IPS-11a (cell line): ENCODE measurements around the gene RASA4.
"Not testable (repeated sequence)": the region's sequence is repeated elsewhere in the genome, so short reads cannot be mapped to it uniquely, and the experiment has no call there.

Experiments
- H3K4me3 ChIP-seq: one replicate; pipeline ENCODE4 v1.5.1; 2013; ENCODE audit warnings: low read depth, low read length, control low read depth

Gene RASA4

DNA sequence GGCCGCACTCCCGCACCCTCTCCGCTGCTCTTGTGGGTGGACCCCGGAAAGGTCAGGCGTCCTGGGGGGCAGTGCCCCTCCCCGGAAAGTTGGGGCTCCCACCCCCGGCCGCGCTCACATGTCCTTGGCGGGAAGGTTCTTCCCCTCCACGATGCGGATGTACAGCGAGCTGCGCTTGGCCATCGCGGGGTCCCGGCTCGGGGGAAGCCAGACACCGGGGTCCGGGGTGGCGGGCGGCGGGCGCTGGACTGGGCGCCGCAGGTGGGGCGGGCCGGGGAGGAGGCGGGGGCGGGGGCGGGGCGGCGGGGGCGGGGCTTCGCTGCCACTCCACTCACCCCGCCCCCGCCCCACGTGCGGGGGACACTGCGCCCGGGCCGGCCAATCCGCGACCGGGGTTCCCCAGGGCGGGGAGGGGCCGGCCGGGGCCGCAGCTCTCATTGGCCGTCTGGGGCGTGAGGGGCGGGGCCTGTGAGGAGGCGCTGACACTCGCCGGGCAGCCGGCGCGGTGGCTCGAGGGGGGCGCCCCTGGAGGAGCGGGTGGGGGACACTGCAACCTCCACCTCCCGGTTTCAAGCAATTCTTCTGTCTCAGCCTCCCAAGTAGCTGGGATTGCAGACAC, at the start of gene RASA4:
Gene RASA4, minus strand, starts transcription at position 250 of the 619 bp plus-strand sequence. Its CDS starts 67 bp downstream, at position 183.
- not testable (repeated sequence) for H3K4me3 ChIP-seq

DNA sequence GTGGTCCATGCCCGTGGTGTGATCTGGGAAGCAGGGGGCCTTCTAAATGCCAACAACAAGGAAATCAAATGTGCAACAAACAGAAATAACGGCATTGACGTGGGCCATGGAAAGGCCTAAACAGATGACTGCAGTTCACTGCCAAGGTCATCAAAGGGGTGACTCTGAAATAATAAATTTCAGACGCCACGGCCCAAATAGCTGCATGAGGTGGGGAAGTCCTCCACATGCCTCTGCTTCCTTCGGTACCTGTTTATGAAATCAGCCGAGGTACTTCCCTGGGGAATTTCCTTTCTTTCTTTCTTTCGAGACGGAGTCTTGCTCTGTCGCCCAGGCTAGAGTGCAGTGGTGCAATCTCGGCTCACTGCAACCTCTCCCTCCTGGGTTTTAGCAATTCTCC, 48.2 kb upstream of the RASA4 start:
- H3K4me3 ChIP-seq: not testable (repeated sequence)

DNA sequence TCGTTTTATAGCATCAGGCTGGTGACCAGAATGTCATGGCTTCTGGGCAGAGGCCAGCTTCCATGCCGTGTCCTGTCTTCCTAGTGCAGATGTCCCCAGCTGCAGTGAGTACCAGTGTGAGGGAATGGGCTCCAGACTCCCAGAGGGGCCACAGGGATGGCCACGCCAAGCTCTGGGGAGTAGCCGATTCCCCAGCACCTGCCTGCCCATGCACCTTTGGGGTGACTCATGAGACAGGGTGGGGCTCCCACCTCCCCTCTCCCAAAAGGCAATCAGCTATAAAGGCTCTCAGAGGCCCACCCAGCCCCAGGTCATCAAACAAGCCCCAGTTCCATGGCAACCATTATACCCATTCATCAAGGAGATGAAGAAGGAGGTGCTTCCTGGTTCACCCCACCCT, 33.4 kb upstream of the RASA4 start, which contains the start of gene SPDYE2B:
Gene SPDYE2B, plus strand, starts transcription at position 396 of the 400 bp plus-strand sequence. CDS start 2,030 bp downstream, outside the sequence.
- not testable (repeated sequence) for H3K4me3 ChIP-seq

GRCh38 chr7:102647813-102648212, 31.3 kb upstream of the RASA4 start:
- H3K4me3 ChIP-seq: not testable (repeated sequence)

GRCh38 chr7:102643404-102643803, 26.8 kb upstream of the RASA4 start:
- not testable (repeated sequence) for H3K4me3 ChIP-seq

DNA sequence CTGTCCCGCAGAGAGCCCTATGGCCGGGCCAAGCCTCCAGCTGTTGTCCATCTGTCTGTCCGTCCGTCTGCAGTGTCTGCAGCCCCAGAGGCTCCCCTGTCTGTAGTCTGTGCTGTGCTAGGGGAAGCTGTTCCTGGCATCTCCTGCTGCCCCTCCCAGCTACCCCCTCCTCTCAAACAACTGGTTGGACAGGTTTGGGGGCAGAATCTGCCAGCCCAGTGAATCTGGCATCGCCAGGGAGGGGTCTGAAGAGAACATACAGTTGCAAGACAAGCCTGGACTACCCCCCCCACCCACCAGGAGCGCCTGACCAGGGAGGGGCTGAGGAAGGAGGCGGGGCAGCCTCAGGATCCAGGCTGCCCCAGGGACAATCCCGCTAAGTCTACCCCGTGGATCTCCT, 26.1 kb upstream of the RASA4 start, which contains the start of gene UPK3BL1:
Gene UPK3BL1, minus strand, starts transcription at position 101 of the 400 bp plus-strand sequence. Its CDS starts 50 bp downstream, at position 51.
- not testable (repeated sequence) for H3K4me3 ChIP-seq

DNA sequence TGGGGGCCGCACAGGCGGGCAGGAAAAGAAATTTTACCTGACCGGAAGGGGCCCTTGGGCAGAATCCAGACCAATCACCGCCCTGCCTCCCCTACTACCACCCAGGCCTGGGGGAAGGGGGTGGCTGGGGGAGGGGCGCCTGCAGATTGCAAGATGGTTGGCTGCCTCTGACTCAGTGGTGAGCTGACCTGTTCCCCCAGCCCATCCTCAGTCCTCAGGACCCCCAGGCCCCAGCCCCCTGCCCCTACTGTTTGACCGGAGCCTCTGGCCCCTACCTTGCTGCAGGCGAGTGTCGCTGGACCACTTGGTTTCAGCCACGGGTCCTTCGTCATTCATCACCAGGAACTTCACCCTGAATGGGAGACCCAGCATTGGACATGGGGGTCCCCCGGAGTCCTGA, 22.3 kb upstream of the RASA4 start:
- H3K4me3 ChIP-seq: not testable (repeated sequence)

DNA sequence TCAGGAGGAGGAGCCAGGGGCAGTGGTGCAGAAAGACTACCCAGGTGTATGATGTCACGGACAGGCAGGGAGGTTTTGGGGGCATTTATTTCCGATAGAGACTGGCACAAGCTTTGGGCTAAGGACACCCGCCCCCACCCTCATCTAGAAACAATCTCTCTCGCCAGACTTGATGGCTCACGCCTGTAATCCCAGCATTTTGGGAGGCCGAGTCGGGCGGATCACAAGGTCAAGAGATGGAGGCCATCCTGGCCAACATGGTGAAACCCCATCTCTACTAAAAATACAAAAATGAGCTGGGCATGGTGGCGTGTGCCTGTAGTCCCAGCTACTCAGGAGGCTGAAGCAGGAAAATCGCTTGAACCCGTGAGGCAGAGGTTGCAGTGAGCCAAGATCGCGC, 20.4 kb upstream of the RASA4 start:
- H3K4me3 ChIP-seq: not testable (repeated sequence)

- H3K4me3 ChIP-seq: not testable (repeated sequence)
These were observed 18.8 kb upstream of the RASA4 start for GRCh38 chr7:102635354-102635753.

DNA sequence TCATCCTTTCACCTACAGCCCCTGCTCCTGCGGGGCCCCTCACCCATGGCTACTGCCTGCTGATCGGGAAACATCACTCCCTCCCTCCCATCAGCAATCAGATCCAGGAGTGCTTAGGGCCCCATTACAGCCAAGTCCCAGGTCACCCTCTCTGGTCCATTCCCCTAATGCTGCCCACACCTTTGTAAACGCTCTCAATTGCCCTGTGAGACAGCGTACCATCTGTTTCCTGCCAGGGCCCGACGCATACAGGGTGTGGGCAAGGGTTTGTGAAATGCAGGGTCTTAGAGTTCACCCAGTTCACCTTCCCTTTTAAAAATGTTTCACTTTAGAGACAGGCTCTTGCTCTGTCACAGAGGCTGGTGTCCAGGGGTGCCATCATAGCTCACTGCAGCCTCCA, 17.7 kb upstream of the RASA4 start:
- not testable (repeated sequence) for H3K4me3 ChIP-seq

- not testable (repeated sequence) for H3K4me3 ChIP-seq
These were observed 14.1 kb upstream of the RASA4 start for GRCh38 chr7:102630622-102631021.

DNA sequence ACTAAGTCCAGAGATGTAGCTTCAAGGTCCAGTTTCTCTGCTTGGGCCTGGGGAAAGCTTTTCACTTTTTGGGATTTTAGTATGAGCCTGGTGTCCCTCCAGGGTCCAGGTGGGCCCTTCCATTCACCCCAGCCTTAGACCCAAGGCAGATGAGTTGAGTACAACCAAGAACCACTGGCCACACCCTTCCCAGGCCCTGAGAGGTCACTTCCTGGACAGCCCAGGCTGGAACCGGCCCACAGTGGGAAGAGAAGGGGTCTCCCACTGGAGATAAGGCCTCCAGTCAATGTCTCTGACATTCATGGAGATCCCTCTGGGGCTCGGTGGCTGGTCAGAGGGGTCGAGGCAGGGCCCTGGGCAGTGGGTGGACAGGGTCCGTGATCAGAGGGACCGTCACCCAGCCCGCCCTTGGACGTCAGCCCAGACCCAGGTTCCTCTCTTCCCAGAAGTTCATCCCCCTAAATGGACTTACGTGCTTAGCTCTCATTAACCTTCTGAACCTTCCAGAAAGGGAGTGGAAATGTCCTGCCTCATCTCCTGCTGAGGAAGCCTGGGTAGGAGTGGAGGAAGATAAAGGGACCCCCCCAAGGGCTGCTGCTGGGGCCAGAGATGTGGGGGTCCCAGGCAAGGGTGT, 10.8 kb upstream of the RASA4 start:
- H3K4me3 ChIP-seq: not testable (repeated sequence)

GRCh38 chr7:102618122-102618521, 1.6 kb upstream of the RASA4 start:
- H3K4me3 ChIP-seq: not testable (repeated sequence)

GRCh38 chr7:102615930-102616329, 626 bp downstream of the RASA4 start:
- H3K4me3 ChIP-seq: not testable (repeated sequence)

- H3K4me3 ChIP-seq: not testable (repeated sequence)
These were observed 1.7 kb downstream of the RASA4 start for GRCh38 chr7:102614873-102615272.

DNA sequence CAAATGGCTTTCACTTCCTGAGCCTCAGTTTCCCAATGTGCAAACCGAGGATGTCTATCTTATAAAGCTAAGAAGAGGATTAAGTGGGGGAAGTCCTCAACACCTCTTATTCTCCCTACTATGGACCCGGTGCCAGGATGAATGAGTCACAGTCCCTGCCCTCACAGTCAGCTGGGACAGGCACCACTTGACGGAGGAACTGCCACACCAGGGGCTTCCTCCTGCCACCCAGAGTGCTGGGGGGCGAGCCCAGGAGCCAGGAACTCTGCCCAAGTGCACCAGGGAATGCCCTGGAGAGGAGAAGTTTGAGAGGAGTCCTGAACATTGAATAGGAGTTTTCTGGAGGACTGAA, 2.2 kb downstream of the RASA4 start:
- H3K4me3 ChIP-seq: not testable (repeated sequence)

GRCh38 chr7:102613575-102614345, 2.8 kb downstream of the RASA4 start:
- not testable (repeated sequence) for H3K4me3 ChIP-seq

DNA sequence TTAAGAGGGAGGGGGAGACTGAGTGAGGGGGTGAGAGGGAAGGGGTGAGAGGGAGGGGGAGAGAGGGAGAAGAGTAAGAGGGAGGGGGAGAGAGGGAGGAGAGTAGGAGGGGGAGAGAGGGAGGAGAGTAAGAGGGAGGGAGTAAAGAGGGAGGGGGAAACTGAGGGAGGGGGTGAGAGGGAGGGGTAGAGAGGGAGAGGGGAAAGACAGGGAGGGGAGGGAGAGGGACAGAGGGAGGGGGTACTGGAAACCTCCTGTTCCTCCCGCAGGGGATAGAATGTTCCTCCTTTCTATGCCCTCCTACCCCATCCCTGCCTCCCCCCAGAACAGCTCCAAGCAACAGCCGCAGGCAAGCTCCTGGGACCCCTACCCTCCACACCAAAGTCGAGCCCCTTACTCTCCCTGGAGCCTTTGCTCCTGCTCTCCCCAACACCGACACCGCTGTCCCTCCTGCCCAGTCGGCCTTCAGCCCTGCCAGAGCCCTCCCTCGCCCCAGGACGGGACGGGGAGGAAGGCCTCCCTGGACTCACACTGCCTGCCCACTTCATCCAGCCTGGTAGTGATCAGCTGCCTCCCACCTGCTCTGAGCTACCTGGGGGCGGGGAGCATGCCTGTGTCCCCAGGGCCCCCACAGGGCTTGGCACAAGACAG, 4.8 kb downstream of the RASA4 start:
- H3K4me3 ChIP-seq: not testable (repeated sequence)

DNA sequence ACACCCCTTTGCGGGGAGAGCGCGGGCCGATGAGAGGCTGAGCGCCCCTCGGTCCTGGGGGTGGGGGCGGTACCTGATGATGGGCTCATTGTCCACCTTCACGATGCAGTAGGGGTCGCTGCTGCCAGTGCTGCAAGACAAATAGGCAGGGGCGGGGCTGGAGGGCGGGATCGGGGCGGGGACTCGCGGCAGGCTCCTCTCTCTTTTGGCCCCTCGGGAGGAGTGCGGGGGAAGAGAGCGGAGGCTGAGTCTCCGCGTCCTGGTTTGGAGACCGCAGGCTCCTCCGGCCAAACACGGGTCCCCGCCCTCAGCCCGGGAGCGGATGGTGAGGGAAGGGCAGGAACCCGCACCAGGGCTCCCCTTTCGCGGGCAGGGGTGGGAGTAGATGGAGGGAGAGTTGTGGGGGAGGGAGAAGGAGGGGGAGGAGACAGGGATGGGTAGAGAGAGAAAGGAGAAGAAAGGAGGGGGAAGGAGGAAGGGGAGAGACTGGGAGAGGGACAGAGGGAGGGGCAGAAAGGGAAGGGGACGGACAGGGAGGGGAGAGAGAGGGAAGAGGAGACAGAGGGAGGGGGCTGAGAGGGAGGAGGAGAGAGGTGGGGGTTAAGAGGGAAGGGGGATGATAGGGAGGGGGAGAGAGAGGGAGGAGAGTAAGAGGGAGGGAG, 5.4 kb downstream of the RASA4 start:
- H3K4me3 ChIP-seq: not testable (repeated sequence)

- not testable (repeated sequence) for H3K4me3 ChIP-seq
These were observed 6.1 kb downstream of the RASA4 start for GRCh38 chr7:102610441-102610840.

DNA sequence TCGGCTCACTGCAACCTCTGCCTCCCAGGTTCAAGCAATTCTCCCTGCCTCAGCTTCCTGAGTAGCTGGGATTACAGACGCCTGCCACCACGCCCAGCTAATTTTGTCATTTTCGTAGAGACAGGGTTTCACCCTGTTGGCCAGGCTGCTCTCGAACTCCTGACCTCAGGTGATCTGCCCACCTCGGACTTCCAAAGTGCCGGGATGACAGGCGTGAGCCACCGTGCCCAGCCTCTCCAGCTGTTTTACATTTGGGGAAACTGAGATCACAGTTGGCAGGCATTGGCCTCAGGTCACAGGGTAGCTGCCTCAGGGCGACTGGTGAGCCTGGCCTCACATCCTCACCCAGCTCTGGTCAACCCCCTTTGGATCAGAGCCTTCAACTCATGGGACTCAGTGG, 6.8 kb downstream of the RASA4 start:
- H3K4me3 ChIP-seq: not testable (repeated sequence)
